Tongue (tissue), 2 donors: ENCODE results near the gene RUSC1. TPM values are rescaled to one million over a fixed set of nuclear protein-coding genes. Genes with fewer than 3 reads are reported as not detected.
A peak's percentile ranks its signal among the peaks of the same experiment; 100 is the strongest.

Experiments
- DNase-seq: peaks from one replicate; pipeline ENCODE4 v3.0.0-alpha.2; 2015
- total RNA-seq: library from RNA; depleted of rRNA; stranded (reverse); fragments of >200 nt; gene quantifications from one replicate; pipeline ENCODE4 v1.2.3, GENCODE V29; 2014

The RUSC1 gene
- total RNA-seq, 1 donor from 2014 or later: 23.0 TPM

DNA sequence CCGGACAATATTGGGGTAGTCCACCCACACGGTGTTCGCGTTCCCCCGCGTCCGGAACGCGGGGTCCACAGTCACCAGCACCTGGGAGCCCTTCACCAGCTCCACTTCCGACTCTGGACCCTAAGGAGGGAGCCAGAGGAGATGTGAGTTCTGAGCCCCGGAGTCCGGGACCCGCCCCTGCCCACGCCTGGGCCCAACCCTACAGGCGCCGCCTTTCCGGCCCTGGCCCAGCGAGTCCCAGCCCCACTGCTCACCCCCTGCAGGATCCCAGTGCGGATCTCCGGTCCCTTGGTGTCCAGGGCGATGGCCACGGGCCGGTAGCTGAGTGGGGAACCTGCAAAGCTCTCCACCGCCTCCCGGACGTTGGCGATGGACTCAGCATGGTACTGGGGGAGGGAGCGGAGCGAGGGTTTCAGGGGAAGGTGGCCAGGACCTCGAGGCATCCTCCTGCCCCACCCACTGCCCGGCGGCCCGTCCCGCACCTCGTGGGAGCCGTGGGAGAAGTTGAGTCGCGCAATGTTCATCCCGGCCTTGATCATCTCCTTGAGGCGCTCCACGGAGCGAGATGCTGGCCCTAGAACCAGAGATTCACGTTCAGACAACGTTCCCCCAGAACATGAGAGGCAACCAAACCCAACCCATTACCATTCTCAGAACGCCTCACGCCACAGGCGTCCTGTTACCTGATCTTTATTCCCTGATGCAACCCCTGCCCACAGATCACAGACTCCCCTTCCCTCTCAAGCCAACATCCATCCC, 25.3 kb upstream of the RUSC1 start:
- DNase-seq: no peak

DNA sequence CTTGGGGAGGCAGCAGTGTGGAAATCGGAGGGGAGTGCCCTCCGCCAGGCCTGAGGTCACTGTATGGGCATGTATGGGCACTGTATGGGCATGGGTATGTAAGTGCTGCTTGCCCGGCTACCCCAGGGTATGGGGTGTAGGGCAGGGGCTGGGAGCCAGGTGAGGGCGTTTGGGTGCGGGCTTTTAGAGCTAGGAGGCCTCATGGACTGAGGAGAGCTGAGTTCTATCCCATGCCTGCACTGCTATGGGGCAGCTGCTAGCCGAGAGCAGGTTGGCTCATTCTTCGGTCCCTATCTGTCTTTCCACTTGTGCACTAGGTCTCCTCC, 24.8 kb upstream of the RUSC1 start:
- no peak for DNase-seq

- no peak for DNase-seq
Measured at GRCh38 chr1:155296661-155297060, 24.0 kb upstream of the RUSC1 start.

GRCh38 chr1:155297384-155297783, 23.3 kb upstream of the RUSC1 start:
- no peak for DNase-seq

DNA sequence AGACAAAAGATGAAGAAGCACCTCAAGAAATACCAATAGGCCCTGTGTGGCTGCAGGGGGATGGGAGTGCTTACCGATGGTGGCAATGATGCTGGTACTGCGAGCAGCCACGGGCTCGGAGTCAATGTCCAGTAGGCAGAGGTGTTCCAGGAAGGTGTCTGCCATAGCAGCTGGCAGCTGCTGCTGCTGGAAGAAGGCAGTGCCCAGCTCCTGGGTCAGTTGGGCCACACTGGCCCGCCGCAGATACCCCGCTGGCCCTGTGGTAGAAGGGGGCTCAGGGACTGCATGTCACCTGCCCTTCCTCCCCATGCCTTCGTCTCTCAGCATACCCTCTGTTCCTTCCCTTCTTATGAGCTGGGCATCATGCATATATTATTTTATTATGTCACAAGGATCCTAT, 20.7 kb upstream of the RUSC1 start:
- no peak for DNase-seq

DNA sequence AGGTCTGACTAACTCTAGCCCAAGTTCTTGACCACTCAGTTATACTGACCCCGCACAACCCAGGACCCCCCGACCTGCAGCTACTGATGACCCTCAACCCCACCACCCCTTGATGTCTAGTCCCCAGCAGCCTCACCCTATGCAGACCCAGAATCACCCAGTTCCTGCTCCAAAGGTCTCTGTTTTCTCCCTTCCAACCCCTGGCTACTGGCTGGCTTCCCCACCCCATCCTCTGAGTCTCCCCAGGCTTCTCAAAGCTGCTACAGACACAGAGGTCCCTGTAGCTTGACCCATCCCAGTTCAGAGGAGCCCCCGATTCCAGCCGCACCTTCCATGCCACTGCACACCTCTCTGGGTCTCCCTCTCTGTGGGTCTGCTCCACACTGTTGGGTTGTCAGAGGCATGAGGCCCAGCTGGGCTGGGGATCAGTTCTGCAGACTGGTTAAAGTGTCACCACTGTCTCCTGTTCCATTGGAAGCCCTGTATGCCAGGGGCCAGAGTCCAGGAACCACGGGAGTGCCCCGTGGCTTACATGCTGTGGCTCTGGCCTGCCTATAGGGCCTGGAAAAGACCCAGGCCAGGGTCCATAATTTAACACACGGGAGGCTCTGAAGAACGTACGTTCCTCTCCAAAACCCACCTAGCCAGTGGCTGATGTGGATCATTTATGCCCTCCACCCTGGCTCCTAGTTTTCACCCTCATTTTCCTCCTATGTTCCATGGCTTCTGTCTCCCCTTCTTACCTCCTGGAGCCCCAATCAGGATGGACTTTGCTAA, 20.0 kb upstream of the RUSC1 start:
- DNase-seq: no peak

GRCh38 chr1:155301342-155301841, 19.3 kb upstream of the RUSC1 start, which contains the start of gene PKLR:
Gene PKLR, minus strand, starts transcription at chr1:155301438. Its CDS starts 43 bp downstream, at chr1:155301395.
- no peak for DNase-seq

GRCh38 chr1:155304558-155305063, 16.1 kb upstream of the RUSC1 start:
- no peak for DNase-seq

DNA sequence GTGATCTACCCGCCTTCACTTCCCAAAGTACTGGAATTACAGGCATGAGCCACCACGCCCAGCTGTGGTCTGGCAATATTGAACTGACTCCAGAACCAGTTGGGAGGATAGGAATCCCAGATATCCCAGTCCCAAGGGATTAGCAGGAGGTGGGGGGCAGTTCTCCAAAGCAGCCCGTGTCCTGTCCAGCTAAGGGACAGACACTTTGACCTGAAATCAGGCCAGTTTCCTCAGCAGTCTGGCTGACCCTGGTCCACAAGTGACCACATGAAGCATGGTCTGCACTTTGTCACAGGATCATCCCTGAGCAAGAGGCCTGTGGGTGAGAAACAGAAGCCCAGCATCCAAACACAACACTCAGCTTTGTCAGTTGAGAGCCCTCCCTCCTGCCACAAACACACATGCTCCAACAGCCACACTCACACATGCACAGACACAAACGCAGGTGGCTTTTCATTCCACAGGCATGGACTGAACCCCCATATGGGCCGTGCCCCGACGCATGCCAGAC, 14.8 kb upstream of the RUSC1 start:
- DNase-seq: no peak

GRCh38 chr1:155307247-155307740, 13.4 kb upstream of the RUSC1 start:
- DNase-seq: peak; percentile 66

- DNase-seq: peak; percentile 100
Measured at GRCh38 chr1:155308493-155309422, 11.9 kb upstream of the RUSC1 start, which contains the start of gene FDPS. Gene FDPS, plus strand, starts transcription at chr1:155308866. Its CDS starts 924 bp downstream, at chr1:155309790.

GRCh38 chr1:155309423-155310021, 11.2 kb upstream of the RUSC1 start:
- DNase-seq: peak; percentile 45

GRCh38 chr1:155313261-155313660, 7.4 kb upstream of the RUSC1 start:
- peak; percentile 72 for DNase-seq

DNA sequence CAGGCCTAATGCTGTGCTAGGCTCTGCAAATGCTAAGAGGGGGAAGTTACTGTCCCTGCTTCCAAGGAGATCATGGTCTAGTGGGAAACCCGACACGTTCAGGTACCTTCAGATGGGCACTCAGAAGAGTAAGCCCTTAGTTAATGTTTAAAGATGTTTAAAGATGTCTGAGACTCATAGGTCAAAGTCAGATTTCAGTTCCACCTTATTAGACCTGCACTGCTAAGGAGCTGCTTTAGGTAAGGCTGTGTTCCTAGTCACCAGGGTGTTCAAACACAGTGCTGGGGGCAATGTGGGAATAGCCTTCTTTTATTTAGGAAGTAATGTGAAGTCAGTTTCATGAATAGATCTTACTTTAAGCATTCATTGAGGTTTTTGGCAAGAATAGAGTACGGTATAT, 3.8 kb upstream of the RUSC1 start:
- no peak for DNase-seq

DNA sequence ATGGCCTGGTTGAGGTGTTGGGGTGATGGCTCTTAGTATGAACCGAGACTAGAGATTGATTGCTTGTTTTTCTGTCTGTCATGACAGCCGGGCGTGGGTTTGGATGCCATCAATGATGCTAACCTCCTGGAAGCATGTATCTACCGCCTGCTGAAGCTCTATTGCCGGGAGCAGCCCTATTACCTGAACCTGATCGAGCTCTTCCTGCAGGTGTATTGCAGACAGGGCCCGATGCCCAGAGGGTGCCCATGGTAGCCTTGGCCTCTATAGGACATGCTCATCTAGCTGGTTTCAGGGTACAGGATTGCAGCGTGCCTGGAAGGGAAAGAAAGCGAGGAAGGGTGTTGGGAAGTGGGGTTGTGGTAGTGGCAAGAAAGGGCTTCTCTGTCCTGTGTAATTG, 2.6 kb upstream of the RUSC1 start:
- DNase-seq: no peak

DNA sequence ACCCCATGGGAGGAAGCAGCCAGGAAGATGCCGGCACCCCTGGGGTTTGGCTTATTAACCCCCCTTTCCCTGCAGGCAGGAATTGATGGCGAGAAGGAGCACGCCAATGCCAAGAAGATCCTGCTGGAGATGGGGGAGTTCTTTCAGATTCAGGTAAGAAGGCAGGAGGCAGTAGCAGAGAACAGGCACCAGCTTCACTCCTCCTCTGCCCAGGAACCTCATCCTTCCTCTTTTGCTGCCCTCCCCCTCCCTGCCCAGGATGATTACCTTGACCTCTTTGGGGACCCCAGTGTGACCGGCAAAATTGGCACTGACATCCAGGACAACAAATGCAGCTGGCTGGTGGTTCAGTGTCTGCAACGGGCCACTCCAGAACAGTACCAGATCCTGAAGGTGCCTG, 1.2 kb upstream of the RUSC1 start:
- DNase-seq: no peak

- no peak for DNase-seq
Measured at GRCh38 chr1:155320252-155320651, 442 bp upstream of the RUSC1 start.

GRCh38 chr1:155321639-155322503, 1.2 kb downstream of the RUSC1 start:
- peak; percentile 30 for DNase-seq

GRCh38 chr1:155322571-155322952, 1.9 kb downstream of the RUSC1 start:
- peak; percentile 53 for DNase-seq
